HG03521 (cell line): ENCODE results near the gene HSPA14.
"Not testable (repeated sequence)": the region's sequence is repeated elsewhere in the genome, so short reads cannot be mapped to it uniquely, and the experiment has no call there.

Source experiments
- ATAC-seq: cut with Tn5 transposase; IDR thresholded peaks from one replicate; pipeline ENCODE4 v1.9.1; 2021; ENCODE audit warnings: mild to moderate bottlenecking, moderate library complexity; ENCODE audit not compliant: unreplicated experiment

The HSPA14 gene

DNA sequence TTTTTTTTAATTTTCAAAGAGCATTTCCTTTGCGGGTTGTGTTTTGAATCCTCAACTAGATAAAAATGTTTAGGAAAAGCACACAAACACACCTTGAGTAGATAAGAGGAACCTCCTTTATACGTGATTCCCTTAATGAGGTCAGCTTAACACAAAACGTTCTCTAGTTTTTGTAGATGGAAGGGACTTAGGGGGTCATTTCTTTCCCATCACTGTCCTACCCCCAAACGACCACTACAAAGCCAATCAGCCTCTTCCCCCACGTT lies 41.8 kb downstream of the HSPA14 start:
- no peak for ATAC-seq

- no peak for ATAC-seq
Observed at GRCh38 chr10:14880229-14880628, 42.1 kb downstream of the HSPA14 start.

- ATAC-seq: no peak
Observed at GRCh38 chr10:14884082-14884481, 46.0 kb downstream of the HSPA14 start.

DNA sequence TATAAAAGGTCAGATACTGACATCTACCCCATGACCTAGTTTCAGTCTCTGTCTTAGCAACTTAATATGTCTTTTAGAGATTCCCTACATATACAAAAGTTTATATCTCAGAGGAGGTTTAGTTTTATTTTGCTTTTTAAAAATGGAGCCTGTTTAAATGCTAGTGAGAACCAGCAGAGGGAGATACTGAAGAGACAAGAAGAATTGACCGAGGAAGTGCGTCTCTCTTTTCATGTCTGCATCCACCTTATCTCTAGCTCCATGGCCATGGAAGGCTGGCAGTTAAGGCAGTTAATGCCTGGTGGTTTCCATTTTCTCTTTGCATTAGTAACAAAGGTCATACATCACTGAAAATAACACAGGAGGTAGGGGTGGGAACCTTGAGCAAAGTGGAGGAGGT lies 51.2 kb downstream of the HSPA14 start:
- ATAC-seq: no peak

- no peak for ATAC-seq
Observed at GRCh38 chr10:14891151-14891550, 53.0 kb downstream of the HSPA14 start.

GRCh38 chr10:14904316-14904732 lies 66.2 kb downstream of the HSPA14 start:
- ATAC-seq: no peak

- ATAC-seq: no peak
Observed at GRCh38 chr10:14904864-14905263, 66.8 kb downstream of the HSPA14 start.

GRCh38 chr10:14905890-14906289 lies 67.8 kb downstream of the HSPA14 start:
- ATAC-seq: no peak

GRCh38 chr10:14906765-14907164 lies 68.7 kb downstream of the HSPA14 start:
- ATAC-seq: no peak

DNA sequence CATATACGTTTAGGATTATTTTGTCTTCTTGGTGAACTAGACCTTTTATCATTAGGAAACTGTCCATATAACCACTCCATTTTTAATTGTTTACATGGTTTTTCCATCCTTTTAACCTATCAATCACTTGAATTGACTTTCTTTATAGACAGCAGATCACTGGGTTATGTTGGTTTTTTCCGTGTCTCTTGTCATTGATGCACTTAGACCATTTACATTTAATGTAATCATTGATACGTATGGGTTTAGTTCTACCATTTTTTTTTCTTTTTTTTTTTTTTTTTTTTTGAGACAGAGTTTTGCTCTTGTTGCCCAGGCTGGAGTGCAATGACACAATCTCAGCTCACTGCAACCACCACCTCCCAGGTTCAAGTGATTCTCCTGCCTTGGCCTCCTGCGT lies 69.5 kb downstream of the HSPA14 start:
- ATAC-seq: not testable (repeated sequence)

DNA sequence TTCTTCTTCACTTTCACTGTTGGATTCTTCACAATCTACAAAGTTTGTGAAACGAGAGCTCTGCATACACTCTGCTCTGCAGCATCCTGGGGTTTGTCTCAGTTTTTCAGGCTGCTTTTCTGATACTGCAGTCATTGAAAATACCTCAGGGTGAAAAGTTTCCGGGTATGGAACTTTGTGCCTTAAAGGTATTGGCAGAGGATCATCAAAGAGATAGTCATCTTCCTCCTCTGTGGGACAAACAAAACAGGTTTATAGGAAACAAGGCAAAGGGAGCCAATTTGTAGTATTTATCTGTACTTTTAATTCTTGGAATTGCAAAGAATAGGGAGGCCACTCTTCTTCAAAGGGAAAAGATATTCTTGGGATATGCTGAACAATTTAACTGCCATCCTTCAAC lies 71.0 kb downstream of the HSPA14 start:
- ATAC-seq: no peak

DNA sequence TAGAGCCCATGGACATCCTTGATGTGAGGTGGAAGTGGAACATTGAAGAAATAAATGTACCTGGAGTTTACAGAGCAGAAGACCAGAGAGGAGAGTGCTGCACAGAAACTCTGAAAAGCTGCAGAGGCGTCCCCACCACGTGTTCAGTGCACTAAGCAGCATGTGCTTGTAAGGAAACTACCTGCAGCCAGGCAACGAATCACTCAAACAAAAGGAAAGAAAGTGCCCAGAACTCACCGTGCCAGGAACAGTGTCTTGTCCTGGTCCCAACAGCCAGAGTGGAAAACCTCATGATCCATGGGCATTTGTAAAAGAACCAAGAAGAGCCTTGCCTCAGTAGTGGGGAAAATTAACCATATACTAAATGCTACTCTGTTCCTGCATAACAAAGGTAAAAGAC lies 72.8 kb downstream of the HSPA14 start:
- ATAC-seq: no peak

DNA sequence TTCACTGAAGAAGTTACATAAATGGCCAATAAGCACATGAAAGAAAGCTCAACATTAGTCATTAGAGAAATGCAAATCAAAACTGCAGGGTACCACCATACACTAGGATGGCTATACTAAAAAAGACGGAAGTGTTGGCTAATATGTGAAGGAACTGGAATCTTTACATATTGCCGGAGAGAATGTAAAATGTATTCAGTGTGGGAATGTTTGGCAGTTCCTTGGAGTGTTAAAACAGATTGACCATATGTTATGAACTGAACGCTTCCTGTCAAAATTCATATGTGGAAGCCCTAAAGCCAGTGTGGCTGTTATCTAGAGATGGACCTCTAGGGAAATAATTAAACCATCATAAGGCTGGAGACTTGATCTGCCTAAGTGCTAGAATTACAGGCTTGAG lies 73.7 kb downstream of the HSPA14 start:
- no peak for ATAC-seq

DNA sequence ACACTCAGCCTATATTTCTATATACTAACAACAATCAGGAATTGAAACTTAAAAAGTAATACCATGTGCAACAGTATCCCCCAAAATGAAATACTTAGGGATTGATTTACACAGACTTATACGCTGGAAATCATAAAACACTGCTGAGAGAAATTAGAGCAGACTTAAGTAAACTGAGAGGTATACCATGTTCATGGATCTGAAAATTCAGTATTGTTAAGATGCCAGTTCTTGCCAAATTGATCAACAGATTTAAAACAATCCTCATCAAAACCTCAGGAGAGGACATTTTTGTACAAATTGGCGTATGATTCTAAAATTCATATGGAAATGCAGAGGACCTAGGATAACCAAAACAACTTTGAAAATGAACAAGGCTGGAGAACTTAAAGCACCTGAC lies 78.5 kb downstream of the HSPA14 start:
- ATAC-seq: no peak

- ATAC-seq: no peak
Observed at GRCh38 chr10:14917827-14918226, 79.7 kb downstream of the HSPA14 start.

GRCh38 chr10:14918964-14919363 lies 80.9 kb downstream of the HSPA14 start:
- ATAC-seq: no peak
